HG03045 (cell line): ENCODE measurements around the gene STH.

Source experiments
- ATAC-seq: cut with Tn5 transposase; IDR thresholded peaks from one replicate; pipeline ENCODE4 v1.9.1; 2021; ENCODE audit warnings: mild to moderate bottlenecking, moderate library complexity; ENCODE audit not compliant: unreplicated experiment

STH gene

GRCh38 chr17:45983614-45984310 lies 15.3 kb upstream of the STH start:
- ATAC-seq = no peak

- ATAC-seq = no peak
Observed at GRCh38 chr17:45984368-45984767, 14.7 kb upstream of the STH start.

GRCh38 chr17:45985447-45985846 lies 13.6 kb upstream of the STH start:
- no peak for ATAC-seq

- no peak for ATAC-seq
Observed at GRCh38 chr17:45986056-45986455, 13.0 kb upstream of the STH start.

GRCh38 chr17:45987706-45988105 lies 11.3 kb upstream of the STH start:
- no peak for ATAC-seq

GRCh38 chr17:45989759-45990158 lies 9.3 kb upstream of the STH start:
- no peak for ATAC-seq

GRCh38 chr17:45990886-45991285 lies 8.2 kb upstream of the STH start:
- no peak for ATAC-seq

GRCh38 chr17:45991341-45991740 lies 7.7 kb upstream of the STH start:
- no peak for ATAC-seq

GRCh38 chr17:45992175-45992574 lies 6.9 kb upstream of the STH start:
- no peak for ATAC-seq

GRCh38 chr17:45992904-45993303 lies 6.1 kb upstream of the STH start:
- ATAC-seq = no peak

- no peak for ATAC-seq
Observed at GRCh38 chr17:45993962-45994627, 5.0 kb upstream of the STH start.

- ATAC-seq = no peak
Observed at GRCh38 chr17:45994987-45995386, 4.1 kb upstream of the STH start.

- ATAC-seq = no peak
Observed at GRCh38 chr17:45995627-45996270, 3.3 kb upstream of the STH start.

GRCh38 chr17:45996282-45996937 lies 2.6 kb upstream of the STH start:
- ATAC-seq = no peak

- no peak for ATAC-seq
Observed at GRCh38 chr17:45997166-45997565, 1.9 kb upstream of the STH start.

- ATAC-seq = no peak
Observed at GRCh38 chr17:45997624-45998023, 1.4 kb upstream of the STH start.

- no peak for ATAC-seq
Observed at GRCh38 chr17:45999900-46000290, 845 bp downstream of the STH start.

GRCh38 chr17:46000292-46000691 lies 1.2 kb downstream of the STH start:
- ATAC-seq = no peak

- ATAC-seq = no peak
Observed at GRCh38 chr17:46000757-46001156, 1.7 kb downstream of the STH start.

- no peak for ATAC-seq
Observed at GRCh38 chr17:46001390-46002310, 2.6 kb downstream of the STH start.
